Mesenchymal stem cell (in vitro differentiated cells and primary cell): ENCODE measurements around the gene SPOCK2. TPM values are rescaled to one million over a fixed set of nuclear protein-coding genes. Genes with fewer than 3 reads are reported as not detected.
"Not testable (repeated sequence)": the region's sequence is repeated elsewhere in the genome, so short reads cannot be mapped to it uniquely, and the experiment has no call there.

ENCODE experiments used
- DNase-seq: peaks from one replicate; pipeline ENCODE4 v3.0.0-alpha.2; 2013
- H2AFZ ChIP-seq: one replicate; pipeline ENCODE4 v1.6.1; 2013; ENCODE audit warnings: low read depth, mild to moderate bottlenecking, control low read depth, inconsistent platforms, low read length, moderate library complexity
- H2AK5ac ChIP-seq: 2 replicates; pipeline ENCODE4 v1.6.1; 2013; ENCODE audit warnings: low read length, moderate library complexity, mild to moderate bottlenecking, inconsistent platforms; ENCODE audit not compliant: severe bottlenecking
- H2BK120ac ChIP-seq: one replicate; pipeline ENCODE4 v1.6.1; 2013; ENCODE audit warnings: low read depth, mild to moderate bottlenecking, inconsistent platforms, low read length, moderate library complexity
- H2BK12ac ChIP-seq, 2 experiments: one replicate each; pipeline ENCODE4 v1.6.1; 2013; ENCODE audit warnings: inconsistent platforms in 2 of 2, low read length in 2 of 2, mild to moderate bottlenecking in 2 of 2, moderate library complexity in 2 of 2, control low read depth in 1 of 2
- H2BK15ac ChIP-seq: one replicate; pipeline ENCODE4 v1.6.1; 2013; ENCODE audit warnings: mild to moderate bottlenecking, low read depth, inconsistent platforms; ENCODE audit not compliant: poor library complexity, severe bottlenecking
- H2BK5ac ChIP-seq: 2 replicates; pipeline ENCODE4 v1.6.1; 2013; ENCODE audit warnings: low read depth, mild to moderate bottlenecking, low read length, control low read depth, inconsistent platforms; ENCODE audit not compliant: poor library complexity, severe bottlenecking
- H3K14ac ChIP-seq, 2 experiments: one replicate each; pipeline ENCODE4 v1.6.1; 2013; ENCODE audit warnings: inconsistent platforms in 2 of 2, low read length in 2 of 2, control low read depth in 1 of 2, mild to moderate bottlenecking in 1 of 2, moderate library complexity in 1 of 2
- H3K18ac ChIP-seq, 2 experiments: one replicate each; pipeline ENCODE4 v1.6.1; 2013; ENCODE audit warnings: inconsistent platforms in 2 of 2, low read length in 2 of 2, control low read depth in 1 of 2, low read depth in 1 of 2, mild to moderate bottlenecking in 1 of 2
- H3K23ac ChIP-seq, 2 experiments: one replicate each; pipeline ENCODE4 v1.6.1; 2013; ENCODE audit warnings: inconsistent platforms in 2 of 2, low read length in 2 of 2, mild to moderate bottlenecking in 2 of 2, moderate library complexity in 2 of 2, control low read depth in 1 of 2
- H3K27ac ChIP-seq: 2 replicates; pipeline ENCODE4 v1.5.1; 2013; ENCODE audit warnings: mild to moderate bottlenecking, moderate library complexity, low read length, control low read depth, inconsistent platforms; ENCODE audit not compliant: poor library complexity, severe bottlenecking
- H3K27me3 ChIP-seq, 2 experiments: 2 replicates each; pipeline versions ENCODE4 v1.6.1 to v1.7.0; 2013; ENCODE audit warnings: low read length in 2 of 2, mild to moderate bottlenecking in 2 of 2, moderate library complexity in 2 of 2, control low read depth in 1 of 2, inconsistent platforms in 1 of 2; ENCODE audit not compliant: control insufficient read depth in 1 of 2, insufficient read depth in 1 of 2
- H3K36me3 ChIP-seq, 2 experiments: 2 replicates each; pipeline versions ENCODE4 v1.6.1 to v1.7.0; 2013; ENCODE audit warnings: low read length in 2 of 2, control low read depth in 1 of 2, inconsistent platforms in 1 of 2, low read depth in 1 of 2, mild to moderate bottlenecking in 1 of 2; ENCODE audit not compliant: insufficient read depth in 2 of 2, control insufficient read depth in 1 of 2
- H3K4ac ChIP-seq, 2 experiments: one replicate each; pipeline ENCODE4 v1.6.1; 2013; ENCODE audit warnings: inconsistent platforms in 2 of 2, low read length in 2 of 2, mild to moderate bottlenecking in 2 of 2, moderate library complexity in 2 of 2, control low read depth in 1 of 2, low read depth in 1 of 2
- H3K4me1 ChIP-seq: 2 replicates; pipeline ENCODE4 v1.6.1; 2013; ENCODE audit warnings: low read depth, low read length, control low read depth; ENCODE audit not compliant: control insufficient read depth, insufficient read depth
- H3K4me2 ChIP-seq: 2 replicates; pipeline ENCODE4 v1.6.1; 2013; ENCODE audit warnings: low read length, mild to moderate bottlenecking, inconsistent platforms; ENCODE audit not compliant: poor library complexity, severe bottlenecking
- H3K4me3 ChIP-seq, 2 experiments: 2 replicates each; pipeline versions ENCODE4 v1.5.1 to v1.7.0; 2013; ENCODE audit warnings: low read length in 2 of 2, mild to moderate bottlenecking in 2 of 2, control low read depth in 1 of 2, low read depth in 1 of 2; ENCODE audit not compliant: insufficient read depth in 1 of 2
- H3K79me1 ChIP-seq: replicated peaks from 2 replicates; pipeline ENCODE4 v1.6.1; 2013; ENCODE audit warnings: mild to moderate bottlenecking, control low read depth, low read length, inconsistent platforms; ENCODE audit not compliant: poor library complexity, severe bottlenecking
- H3K9ac ChIP-seq: 2 replicates; pipeline ENCODE4 v1.7.0; 2013; ENCODE audit warnings: mild to moderate bottlenecking, low read length, moderate library complexity
- H3K9me3 ChIP-seq: 2 replicates; pipeline ENCODE4 v1.7.0; 2013; ENCODE audit warnings: mild to moderate bottlenecking, low read length; ENCODE audit not compliant: control insufficient read depth
- H4K8ac ChIP-seq: one replicate; pipeline ENCODE4 v1.6.1; 2013; ENCODE audit warnings: inconsistent platforms, mild to moderate bottlenecking, low read length, moderate library complexity
- H4K91ac ChIP-seq: one replicate; pipeline ENCODE4 v1.6.1; 2013; ENCODE audit warnings: mild to moderate bottlenecking, low read length, inconsistent platforms
- WGBS: methylation state at CpG from one replicate; pipeline ENCODE4 v1.1.7; 2013; ENCODE audit warnings: mixed read lengths; 5-methylcytosine and 5-hydroxymethylcytosine counted together
- polyA plus RNA-seq, 2 experiments: library from polyadenylated mRNA; stranded (reverse); fragments of 200-250 nt; gene quantifications; one replicate each; pipeline ENCODE4 v1.2.3, GENCODE V29; 2013

The SPOCK2 gene, protein sequence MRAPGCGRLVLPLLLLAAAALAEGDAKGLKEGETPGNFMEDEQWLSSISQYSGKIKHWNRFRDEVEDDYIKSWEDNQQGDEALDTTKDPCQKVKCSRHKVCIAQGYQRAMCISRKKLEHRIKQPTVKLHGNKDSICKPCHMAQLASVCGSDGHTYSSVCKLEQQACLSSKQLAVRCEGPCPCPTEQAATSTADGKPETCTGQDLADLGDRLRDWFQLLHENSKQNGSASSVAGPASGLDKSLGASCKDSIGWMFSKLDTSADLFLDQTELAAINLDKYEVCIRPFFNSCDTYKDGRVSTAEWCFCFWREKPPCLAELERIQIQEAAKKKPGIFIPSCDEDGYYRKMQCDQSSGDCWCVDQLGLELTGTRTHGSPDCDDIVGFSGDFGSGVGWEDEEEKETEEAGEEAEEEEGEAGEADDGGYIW
- polyA plus RNA-seq (2013, experiment 1 of 2): 0.22 TPM
- 0.30 TPM for polyA plus RNA-seq (2013, experiment 2 of 2)

DNA sequence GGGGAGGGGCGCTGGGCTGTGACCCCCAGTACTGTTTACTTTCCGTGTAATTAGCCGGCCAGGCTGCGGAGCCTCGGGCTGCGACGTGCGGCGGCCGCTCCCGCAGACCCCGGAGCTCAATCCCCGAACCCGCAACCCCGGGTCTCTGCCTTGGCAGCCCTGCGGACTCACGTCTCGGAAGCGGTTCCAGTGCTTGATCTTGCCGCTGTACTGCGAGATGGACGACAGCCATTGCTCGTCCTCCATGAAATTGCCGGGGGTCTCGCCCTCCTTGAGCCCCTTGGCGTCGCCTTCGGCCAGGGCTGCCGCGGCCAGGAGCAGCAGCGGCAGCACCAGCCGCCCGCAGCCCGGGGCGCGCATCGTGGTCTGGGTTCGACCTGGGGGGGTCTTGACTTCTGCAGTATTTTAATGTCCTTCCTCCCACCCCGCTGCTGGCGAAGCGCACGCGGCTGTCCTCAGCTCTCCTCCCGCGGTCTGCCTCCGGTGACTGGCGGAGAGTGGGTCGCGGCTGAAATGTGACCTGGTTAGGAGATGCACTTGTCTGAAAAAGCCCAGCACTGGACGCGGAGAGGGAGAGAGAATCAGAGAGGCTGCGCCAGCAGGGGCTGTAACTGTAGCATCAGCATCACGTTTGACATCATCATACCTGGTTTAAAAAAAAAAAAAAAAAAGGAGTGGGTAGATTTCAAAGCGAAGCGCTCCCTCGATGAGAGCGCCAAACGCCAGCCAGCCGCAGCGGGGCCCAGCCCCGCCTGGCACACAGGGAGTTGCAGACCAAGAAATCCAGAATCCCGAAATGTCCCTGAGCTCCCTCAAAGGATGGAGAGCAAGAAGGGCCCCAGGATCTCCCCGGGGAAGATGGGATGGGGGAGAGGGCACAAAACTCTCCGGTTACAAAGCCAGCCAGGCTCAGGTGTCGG, at the start of gene SPOCK2:
Gene SPOCK2 (minus strand): TSS at position 583 of the 920 bp plus-strand sequence. CDS start 223 bp downstream, at position 360.
- Histone ChIP-seq H3K4me1 (peaks cover 25% of the 10 kb centered on the region), H2AK5ac (no peak within 1 kb of the TSS), H3K27me3 (peaks cover 48 to 50% of the 10 kb centered on the region in 2 experiments), H3K79me1 (no peaks in the 10 kb centered on the region), H3K23ac (peak within 1 kb of the TSS in 1 of 2 experiments; percentile 86), H2AFZ (no peak within 1 kb of the TSS), H3K27ac (no peak within 1 kb of the TSS), H2BK120ac (no peak within 1 kb of the TSS), H2BK12ac (no peak within 1 kb of the TSS), H4K8ac (peak within 1 kb of the TSS; percentile 58), H3K4me3 (peak within 1 kb of the TSS; percentile 30 to 69), H3K14ac (no peak within 1 kb of the TSS), H4K91ac (no peak within 1 kb of the TSS), H2BK15ac (peak within 1 kb of the TSS; percentile 78), H3K9ac (peak within 1 kb of the TSS; percentile 36), H3K4ac (peak within 1 kb of the TSS; percentile 6 to 26), H3K36me3 (no peaks in the 10 kb centered on the region), H3K4me2 (peak within 1 kb of the TSS; percentile 82), H3K18ac (peak within 1 kb of the TSS in 1 of 2 experiments; percentile 79), H2BK5ac (no peak within 1 kb of the TSS), H3K9me3 (no peaks in the 10 kb centered on the region)
- 3% methylated on average over 57 of the region's 65 CpGs for WGBS
- DNase-seq: peak; percentile 35

DNA sequence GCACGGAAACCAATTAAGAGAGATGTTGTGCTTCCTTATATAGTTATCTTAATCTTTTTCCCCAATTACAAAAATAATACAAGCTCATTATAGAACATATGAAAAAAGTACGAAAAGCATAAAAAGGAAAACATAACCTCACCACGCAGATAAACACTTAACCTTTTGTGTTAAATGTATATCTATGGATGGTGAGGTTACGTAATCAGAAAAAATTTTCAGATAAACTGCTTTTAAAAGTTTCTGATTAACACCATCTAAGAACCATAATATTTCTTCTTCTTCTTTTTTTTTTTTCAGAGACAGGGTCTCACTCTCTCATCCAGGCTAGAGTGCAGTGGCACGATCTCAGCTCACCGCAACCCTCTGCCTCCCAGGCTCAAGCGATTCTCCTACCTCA, 49.2 kb upstream of the SPOCK2 start:
- H4K91ac ChIP-seq: no peak overlapping the region
- H3K36me3 ChIP-seq: peaks cover 9 to 13% of the 10 kb centered on the region in 2 experiments
- no peak overlapping the region for H2BK5ac ChIP-seq
- H3K4me3 ChIP-seq: no peak overlapping the region
- peaks cover 1% of the 10 kb centered on the region for H3K4me1 ChIP-seq
- no peak overlapping the region for H2BK12ac ChIP-seq
- H3K14ac ChIP-seq: no peak overlapping the region
- H3K79me1 ChIP-seq: peaks cover 11% of the 10 kb centered on the region
- 100% methylated on average over 4 of the region's 7 CpGs for WGBS
- DNase-seq: no peak
- no peak overlapping the region for H3K9ac ChIP-seq
- no peak overlapping the region for H3K4ac ChIP-seq
- H3K27me3 ChIP-seq: no peaks in the 10 kb centered on the region
- H2BK15ac ChIP-seq: no peak overlapping the region
- no peak overlapping the region for H3K4me2 ChIP-seq
- no peak overlapping the region for H3K18ac ChIP-seq
- H3K27ac ChIP-seq: no peak overlapping the region
- H4K8ac ChIP-seq: no peak overlapping the region
- H2AK5ac ChIP-seq: no peak overlapping the region
- H3K9me3 ChIP-seq: no peaks in the 10 kb centered on the region
- no peak overlapping the region for H3K23ac ChIP-seq
- H2BK120ac ChIP-seq: no peak overlapping the region
- H2AFZ ChIP-seq: no peak overlapping the region

DNA sequence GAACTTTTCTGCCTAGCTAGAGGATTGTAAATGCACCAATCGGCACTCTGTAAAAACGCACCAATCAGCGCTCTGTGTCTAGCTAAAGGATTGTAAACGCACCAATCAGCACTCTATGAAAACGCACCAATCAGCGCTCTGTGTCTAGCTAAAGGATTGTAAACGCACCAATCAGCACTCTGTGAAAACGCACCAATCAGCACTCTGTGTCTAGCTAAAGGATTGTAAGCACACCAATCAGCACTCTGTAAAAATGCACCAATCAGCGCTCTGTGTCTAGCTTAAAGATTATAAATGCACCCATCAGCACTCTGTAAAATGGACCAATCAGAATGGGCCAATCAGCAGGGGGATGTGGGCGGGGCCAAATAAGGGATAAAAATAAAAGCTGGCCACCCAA, 47.9 kb upstream of the SPOCK2 start:
- not testable (repeated sequence) for H3K4ac ChIP-seq, H3K27ac ChIP-seq, H4K91ac ChIP-seq, H3K4me3 ChIP-seq, H4K8ac ChIP-seq, H2BK120ac ChIP-seq, H2AK5ac ChIP-seq, DNase-seq, H3K14ac ChIP-seq, H2BK12ac ChIP-seq, H2AFZ ChIP-seq, H2BK5ac ChIP-seq, H3K4me1 ChIP-seq, H3K27me3 ChIP-seq, H3K4me2 ChIP-seq, H3K23ac ChIP-seq, H2BK15ac ChIP-seq, H3K18ac ChIP-seq, H3K9ac ChIP-seq, H3K9me3 ChIP-seq
- Histone ChIP-seq H3K79me1 (peaks cover 11% of the 10 kb centered on the region), H3K36me3 (peaks cover 9 to 24% of the 10 kb centered on the region in 2 experiments)
- 97% methylated on average over 6 of the region's 10 CpGs for WGBS
